IPS-18a (cell line): ENCODE data around the gene FBXO38.

Experiments used
- H3K27ac ChIP-seq: one replicate; pipeline ENCODE4 v1.5.1; 2013; ENCODE audit warnings: low read length
- H3K27me3 ChIP-seq: one replicate; pipeline ENCODE4 v1.6.1; 2013; ENCODE audit warnings: mild to moderate bottlenecking, low read length; ENCODE audit not compliant: control insufficient read depth, insufficient read depth
- H3K36me3 ChIP-seq: one replicate; pipeline ENCODE4 v1.6.1; 2013; ENCODE audit warnings: low read depth, low read length; ENCODE audit not compliant: control insufficient read depth
- H3K4me1 ChIP-seq: one replicate; pipeline ENCODE4 v1.6.1; 2013; ENCODE audit warnings: low read depth, low read length; ENCODE audit not compliant: control insufficient read depth
- H3K4me3 ChIP-seq: one replicate; pipeline ENCODE4 v1.5.1; 2013; ENCODE audit warnings: low read length
- H3K9ac ChIP-seq: one replicate; pipeline ENCODE4 v1.6.1; 2013; ENCODE audit warnings: mild to moderate bottlenecking, low read length, moderate library complexity
- H3K9me3 ChIP-seq: one replicate; pipeline ENCODE4 v1.6.1; 2013; ENCODE audit warnings: low read depth, low read length; ENCODE audit not compliant: control insufficient read depth

The FBXO38 gene, protein sequence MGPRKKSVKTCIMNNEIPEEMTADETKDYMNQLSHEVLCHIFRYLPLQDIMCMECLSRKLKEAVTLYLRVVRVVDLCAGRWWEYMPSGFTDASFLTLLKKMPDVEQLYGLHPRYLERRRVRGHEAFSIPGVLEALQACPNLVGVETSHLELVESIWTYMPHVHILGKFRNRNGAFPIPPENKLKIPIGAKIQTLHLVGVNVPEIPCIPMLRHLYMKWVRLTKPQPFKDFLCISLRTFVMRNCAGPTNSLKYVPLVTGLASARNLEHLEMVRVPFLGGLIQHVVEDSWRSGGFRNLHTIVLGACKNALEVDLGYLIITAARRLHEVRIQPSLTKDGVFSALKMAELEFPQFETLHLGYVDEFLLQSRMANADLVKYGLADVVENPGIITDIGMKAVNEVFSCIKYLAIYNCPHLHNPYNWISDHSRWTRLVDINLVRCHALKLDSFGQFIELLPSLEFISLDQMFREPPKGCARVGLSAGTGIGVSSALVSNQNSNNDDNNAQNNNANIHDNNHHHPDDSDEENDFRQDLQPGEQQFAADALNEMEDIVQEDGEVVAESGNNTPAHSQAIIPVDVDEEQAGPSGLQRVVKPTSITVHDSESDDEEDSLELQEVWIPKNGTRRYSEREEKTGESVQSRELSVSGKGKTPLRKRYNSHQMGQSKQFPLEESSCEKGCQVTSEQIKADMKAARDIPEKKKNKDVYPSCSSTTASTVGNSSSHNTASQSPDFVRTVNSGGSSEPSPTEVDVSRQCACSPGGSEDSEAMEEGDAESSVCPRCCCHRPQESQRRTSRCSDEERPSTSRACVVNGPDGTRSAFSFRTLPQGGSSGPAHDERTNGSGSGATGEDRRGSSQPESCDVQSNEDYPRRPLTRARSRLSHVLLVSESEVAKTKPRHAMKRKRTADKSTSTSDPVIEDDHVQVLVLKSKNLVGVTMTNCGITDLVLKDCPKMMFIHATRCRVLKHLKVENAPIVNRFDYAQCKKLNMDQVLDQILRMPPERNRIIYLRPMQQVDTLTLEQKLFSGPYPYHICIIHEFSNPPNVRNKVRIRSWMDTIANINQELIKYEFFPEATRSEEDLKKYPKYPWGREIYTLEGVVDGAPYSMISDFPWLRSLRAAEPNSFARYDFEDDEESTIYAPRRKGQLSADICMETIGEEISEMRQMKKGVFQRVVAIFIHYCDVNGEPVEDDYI

DNA sequence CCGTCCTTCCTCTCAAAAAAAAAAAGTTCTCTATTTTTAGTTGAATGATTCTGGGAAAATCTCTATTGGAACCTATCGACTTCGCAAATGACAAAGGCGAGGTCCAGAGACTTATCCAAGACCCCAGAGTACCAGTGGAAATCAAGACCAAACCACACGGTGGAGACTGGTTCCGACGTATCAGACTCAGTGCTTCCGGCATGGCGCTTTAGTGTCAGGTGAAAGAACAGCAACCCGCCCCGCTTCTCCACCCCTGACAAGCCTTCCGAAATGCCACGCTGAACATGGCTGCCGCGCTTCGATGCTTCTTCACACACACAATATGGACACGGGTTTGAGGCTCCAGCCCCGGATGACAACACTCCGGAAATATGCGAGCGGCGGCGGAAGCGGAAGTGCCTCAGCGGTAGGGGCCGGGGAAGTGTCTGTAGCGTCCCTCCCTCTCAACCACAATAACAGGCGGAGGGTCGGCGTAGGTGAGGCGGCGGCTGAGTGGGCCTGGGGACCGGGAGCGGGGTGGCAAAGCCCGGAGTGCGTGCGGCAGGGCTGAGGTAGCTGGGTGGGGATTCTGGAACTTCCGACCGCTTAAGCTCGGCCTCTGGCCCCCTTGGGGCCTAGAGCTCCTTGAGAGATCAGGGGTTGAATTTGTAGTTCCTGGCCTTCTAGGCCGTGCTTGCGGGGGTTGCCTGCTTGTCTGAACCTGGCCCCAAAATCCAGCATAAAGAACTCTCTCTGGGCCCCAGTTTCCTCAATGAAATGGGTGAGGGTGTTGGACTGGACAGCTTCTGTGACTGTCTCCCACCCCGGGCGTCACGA lies at the start of gene FBXO38:
Gene FBXO38 (plus strand): TSS at position 395 of the 816 bp plus-strand sequence. CDS start 10,819 bp downstream, outside the sequence.
- Histone ChIP-seq H3K27me3 (no peaks in the 10 kb centered on the region), H3K9me3 (no peaks in the 10 kb centered on the region), H3K4me3 (peak within 1 kb of the TSS; percentile 79), H3K4me1 (peaks cover 11% of the 10 kb centered on the region), H3K36me3 (no peaks in the 10 kb centered on the region), H3K27ac (peak within 1 kb of the TSS; percentile 58), H3K9ac (peak within 1 kb of the TSS; percentile 88)

DNA sequence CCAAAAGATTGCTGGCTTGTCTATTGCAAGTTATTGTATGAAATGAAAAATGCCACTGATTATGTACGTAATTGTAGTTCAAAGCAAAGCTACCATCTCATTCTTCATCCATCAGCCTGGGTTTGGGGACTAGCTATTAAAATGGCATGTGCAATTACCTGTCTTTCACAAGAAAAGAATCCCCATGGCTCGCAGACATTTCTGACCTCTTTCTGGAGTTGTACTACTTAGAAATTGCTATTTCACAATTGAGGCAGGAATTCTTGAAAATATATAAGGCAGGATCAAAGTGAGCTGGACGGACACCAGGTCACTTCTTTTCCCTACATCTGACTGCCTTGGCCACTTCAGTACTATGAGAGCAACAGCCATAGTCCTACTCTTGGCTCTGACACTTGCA lies 48.5 kb upstream of the FBXO38 start, which contains the start of gene SPINK9:
Gene SPINK9 (plus strand): TSS at position 301 of the 400 bp plus-strand sequence. CDS start 55 bp downstream, at position 356.
- H3K9ac ChIP-seq, result no peak within 1 kb of the TSS
- no peak within 1 kb of the TSS for H3K4me3 ChIP-seq
- H3K36me3 ChIP-seq, result no peaks in the 10 kb centered on the region
- H3K27me3 ChIP-seq, result no peaks in the 10 kb centered on the region
- H3K4me1 ChIP-seq, result no peaks in the 10 kb centered on the region
- H3K9me3 ChIP-seq, result no peaks in the 10 kb centered on the region
- no peak within 1 kb of the TSS for H3K27ac ChIP-seq

GRCh38 chr5:148336704-148337435 lies 46.9 kb upstream of the FBXO38 start:
- Histone ChIP-seq H3K27me3 (no peaks in the 10 kb centered on the region), H3K9me3 (no peaks in the 10 kb centered on the region), H3K4me1 (no peaks in the 10 kb centered on the region), H3K9ac (no peak overlapping the region), H3K27ac (no peak overlapping the region), H3K4me3 (no peak overlapping the region), H3K36me3 (no peaks in the 10 kb centered on the region)

DNA sequence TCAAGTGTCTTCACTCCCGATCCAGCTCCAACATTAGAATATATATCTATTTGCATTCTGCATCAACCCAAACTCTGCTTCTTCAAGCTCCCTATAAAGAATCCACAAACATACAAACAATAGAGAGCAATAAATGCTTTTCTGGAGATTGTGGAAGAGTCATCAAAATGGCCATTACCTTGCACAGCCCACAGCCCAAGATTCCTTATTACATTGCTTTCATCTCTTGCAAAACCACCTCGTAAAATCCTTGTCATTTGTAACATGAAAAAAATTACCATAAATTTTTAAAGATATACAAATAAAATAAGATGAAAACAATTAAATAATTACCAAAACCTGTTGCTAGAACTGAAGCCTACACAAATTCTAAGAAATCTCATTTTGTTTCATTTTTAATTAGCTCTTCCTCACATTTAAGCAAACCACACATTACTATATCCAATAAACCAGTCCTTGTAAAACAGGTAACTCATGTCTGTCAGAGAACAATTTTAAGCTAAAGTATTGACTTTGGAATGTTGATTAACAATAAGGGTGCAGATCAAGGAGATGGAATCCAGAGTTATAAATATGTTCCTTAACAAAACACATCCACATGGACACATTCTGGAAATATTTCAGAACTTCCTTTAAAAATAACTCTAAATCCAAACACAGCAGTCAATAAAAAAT lies 41.2 kb upstream of the FBXO38 start:
- H3K36me3 ChIP-seq, result no peaks in the 10 kb centered on the region
- no peak overlapping the region for H3K9ac ChIP-seq
- H3K4me3 ChIP-seq, result no peak overlapping the region
- H3K27ac ChIP-seq, result no peak overlapping the region
- no peaks in the 10 kb centered on the region for H3K27me3 ChIP-seq
- H3K4me1 ChIP-seq, result no peaks in the 10 kb centered on the region
- H3K9me3 ChIP-seq, result no peaks in the 10 kb centered on the region

- Histone ChIP-seq H3K9me3 (no peaks in the 10 kb centered on the region), H3K27ac (no peak overlapping the region), H3K4me3 (no peak overlapping the region), H3K4me1 (no peaks in the 10 kb centered on the region), H3K27me3 (no peaks in the 10 kb centered on the region), H3K36me3 (no peaks in the 10 kb centered on the region), H3K9ac (no peak overlapping the region)
Measured at GRCh38 chr5:148343046-148343407, 40.7 kb upstream of the FBXO38 start.

- H3K4me3 ChIP-seq, result no peak overlapping the region
- H3K27ac ChIP-seq, result no peak overlapping the region
- H3K36me3 ChIP-seq, result no peaks in the 10 kb centered on the region
- no peaks in the 10 kb centered on the region for H3K27me3 ChIP-seq
- no peaks in the 10 kb centered on the region for H3K9me3 ChIP-seq
- no peak overlapping the region for H3K9ac ChIP-seq
- H3K4me1 ChIP-seq, result no peaks in the 10 kb centered on the region
Measured at GRCh38 chr5:148343603-148344487, 39.9 kb upstream of the FBXO38 start.

GRCh38 chr5:148347706-148348105 lies 36.1 kb upstream of the FBXO38 start:
- H3K9me3 ChIP-seq, result no peaks in the 10 kb centered on the region
- H3K4me3 ChIP-seq, result no peak overlapping the region
- no peaks in the 10 kb centered on the region for H3K27me3 ChIP-seq
- H3K36me3 ChIP-seq, result no peaks in the 10 kb centered on the region
- no peaks in the 10 kb centered on the region for H3K4me1 ChIP-seq
- H3K9ac ChIP-seq, result no peak overlapping the region
- no peak overlapping the region for H3K27ac ChIP-seq

- no peaks in the 10 kb centered on the region for H3K4me1 ChIP-seq
- H3K27ac ChIP-seq, result no peak overlapping the region
- no peaks in the 10 kb centered on the region for H3K36me3 ChIP-seq
- H3K9me3 ChIP-seq, result no peaks in the 10 kb centered on the region
- H3K9ac ChIP-seq, result no peak overlapping the region
- H3K4me3 ChIP-seq, result no peak overlapping the region
- H3K27me3 ChIP-seq, result no peaks in the 10 kb centered on the region
Measured at GRCh38 chr5:148352696-148353095, 31.1 kb upstream of the FBXO38 start.

GRCh38 chr5:148353634-148354033 lies 30.1 kb upstream of the FBXO38 start:
- Histone ChIP-seq H3K4me1 (no peaks in the 10 kb centered on the region), H3K9me3 (no peaks in the 10 kb centered on the region), H3K27ac (no peak overlapping the region), H3K4me3 (no peak overlapping the region), H3K36me3 (no peaks in the 10 kb centered on the region), H3K9ac (no peak overlapping the region), H3K27me3 (no peaks in the 10 kb centered on the region)
